Peyer's patch (tissue), 4 donors: Measurements from ENCODE around the gene CELF4.

Experiments used
- CTCF ChIP-seq, 6 experiments: fragments of 450-650 bp in 4 of 6; fragments of 200-600 bp in 2 of 6; sonication (generic) in 1 of 6; IDR thresholded peaks; one replicate each; pipeline ENCODE4 v1.5.1; 2017 to 2019; ENCODE audit warnings: antibody characterized with exemption in 6 of 6, mild to moderate bottlenecking in 3 of 6, moderate library complexity in 1 of 6
- POLR2A ChIP-seq, 2 donors: fragments of 450-650 bp; IDR thresholded peaks; one replicate each; pipeline ENCODE4 v1.5.1; 2017; ENCODE audit warnings: antibody characterized with exemption in 2 of 2, mild to moderate bottlenecking in 2 of 2, moderate library complexity in 2 of 2

GRCh38 chr18:37494406-37494805, 71.2 kb downstream of the CELF4 start:
- TF ChIP-seq CTCF (IDR thresholded peaks at IDR 0.05) (no peak), POLR2A (IDR thresholded peaks at IDR 0.05) (no peak)
